ENCODE measurements around the gene GPRIN3.
"Not testable (repeated sequence)": the region's sequence is repeated elsewhere in the genome, so short reads cannot be mapped to it uniquely, and the experiment has no call there.

GPRIN3 gene

DNA sequence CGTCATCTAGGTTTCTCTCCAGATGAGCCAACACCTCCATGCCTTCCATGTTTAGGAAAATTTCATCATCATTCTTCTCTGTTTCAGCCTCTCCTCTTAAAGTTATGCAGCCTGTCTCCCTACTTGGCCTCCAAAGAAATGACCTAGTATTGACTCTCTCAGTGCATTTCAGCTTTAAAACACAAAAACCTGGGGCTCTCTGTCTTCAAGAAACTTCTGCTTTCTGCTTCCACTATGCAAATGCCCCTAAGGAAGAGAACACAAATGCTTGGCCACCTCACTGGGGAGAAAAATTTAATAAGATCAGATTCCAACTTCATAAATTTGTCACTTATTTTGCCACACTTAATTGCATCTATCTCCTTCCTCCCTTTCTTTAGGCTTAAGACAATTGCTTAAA, 93.3 kb downstream of the GPRIN3 start:
- Histone ChIP-seq H3K4me3 (ENCODE audit: low read length in 2 of 2) (no peak overlapping the region), H3K27ac (ENCODE audit: low read depth in 2 of 2, low read length in 2 of 2) (no peak overlapping the region)

DNA sequence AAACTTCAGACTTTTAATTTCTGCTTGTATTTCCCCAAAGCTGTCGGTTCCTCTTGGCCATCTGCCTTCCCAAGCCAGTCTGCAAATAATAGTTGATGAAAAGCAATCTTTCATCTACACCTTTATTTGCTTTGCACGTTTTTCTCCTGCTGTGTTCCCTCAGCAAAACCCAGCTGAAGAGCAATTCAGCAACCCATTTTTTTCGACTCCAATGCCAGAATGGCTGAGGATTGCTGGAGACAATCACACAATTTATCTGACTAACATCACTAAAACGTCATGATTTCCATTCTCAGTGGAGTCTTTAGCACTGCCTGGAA, 94.3 kb downstream of the GPRIN3 start:
- Histone ChIP-seq H3K27ac (ENCODE audit: low read depth in 2 of 2, low read length in 2 of 2) (no peak overlapping the region), H3K9me3 (ENCODE audit: control insufficient read depth in 2 of 2, low read length in 2 of 2) (peaks cover 0 to under 1% of the 10 kb centered on the region in 2 donors), H3K9ac (ENCODE audit: low read depth in 1 of 2, low read length in 2 of 2) (no peak overlapping the region), H3K36me3 (ENCODE audit: control insufficient read depth in 2 of 2, insufficient read depth in 2 of 2, low read length in 2 of 2) (no peaks in the 10 kb centered on the region), H3K4me1 (ENCODE audit: control insufficient read depth in 2 of 2, insufficient read depth in 2 of 2, low read length in 2 of 2) (peaks cover 0 to 5% of the 10 kb centered on the region in 2 donors), H3K4me3 (ENCODE audit: low read length in 2 of 2) (no peak overlapping the region), H3K27me3 (ENCODE audit: control insufficient read depth in 2 of 2, insufficient read depth in 2 of 2, low read length in 2 of 2) (no peaks in the 10 kb centered on the region)

More for the DNA sequence above, 93.3 kb downstream of the GPRIN3 start:
- no peaks in the 10 kb centered on the region for H3K27me3 ChIP-seq (ENCODE audit: control insufficient read depth in 2 of 2, insufficient read depth in 2 of 2, low read length in 2 of 2)
- H3K36me3 ChIP-seq (ENCODE audit: control insufficient read depth in 2 of 2, insufficient read depth in 2 of 2, low read length in 2 of 2): no peaks in the 10 kb centered on the region
- H3K9me3 ChIP-seq (ENCODE audit: control insufficient read depth in 2 of 2, low read length in 2 of 2): no peaks in the 10 kb centered on the region
- peaks cover 0 to 5% of the 10 kb centered on the region in 2 donors for H3K4me1 ChIP-seq (ENCODE audit: control insufficient read depth in 2 of 2, insufficient read depth in 2 of 2, low read length in 2 of 2)
- H3K9ac ChIP-seq (ENCODE audit: low read depth in 1 of 2, low read length in 2 of 2): no peak overlapping the region

DNA sequence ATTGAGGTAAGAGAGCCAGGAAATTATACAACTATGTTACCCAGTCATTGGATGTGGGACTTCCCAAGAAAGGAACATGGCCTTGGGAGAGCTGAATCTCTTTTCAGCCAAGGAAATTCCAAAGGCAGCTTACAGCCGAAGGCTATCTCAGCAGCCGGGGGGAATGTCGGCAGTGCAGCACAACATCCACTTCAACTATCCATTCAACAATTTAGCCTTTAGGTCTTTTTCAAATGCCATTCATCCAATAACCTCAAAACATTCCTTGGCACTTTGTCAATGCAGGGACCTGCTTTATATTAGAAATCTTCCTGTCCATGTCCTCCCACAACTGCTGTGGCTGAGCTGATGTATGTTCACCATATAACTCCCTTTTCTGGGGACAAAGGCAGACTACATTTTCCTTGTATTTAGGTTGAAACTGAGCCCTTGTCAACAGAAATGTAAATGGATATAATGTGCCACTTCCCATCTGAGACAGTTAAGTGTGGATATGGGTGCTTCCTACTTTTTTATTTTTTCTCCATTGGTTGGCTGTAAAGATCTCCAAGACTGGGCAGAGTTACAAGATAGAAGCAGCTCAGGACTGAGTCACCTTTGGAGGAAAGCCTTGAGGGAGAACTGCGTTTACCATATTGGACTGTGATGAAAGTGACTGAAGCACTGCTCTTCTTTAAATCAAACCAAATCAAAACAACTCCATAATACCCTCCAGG, 94.8 kb downstream of the GPRIN3 start:
- H3K27ac ChIP-seq (ENCODE audit: low read depth in 2 of 2, low read length in 2 of 2): no peak overlapping the region
- H3K27me3 ChIP-seq (ENCODE audit: control insufficient read depth in 2 of 2, insufficient read depth in 2 of 2, low read length in 2 of 2): no peaks in the 10 kb centered on the region
- H3K36me3 ChIP-seq (ENCODE audit: control insufficient read depth in 2 of 2, insufficient read depth in 2 of 2, low read length in 2 of 2): no peaks in the 10 kb centered on the region
- H3K9me3 ChIP-seq (ENCODE audit: control insufficient read depth in 2 of 2, low read length in 2 of 2): peaks cover 0 to 3% of the 10 kb centered on the region in 2 donors
- H3K9ac ChIP-seq (ENCODE audit: low read depth in 1 of 2, low read length in 2 of 2): no peak overlapping the region
- H3K4me1 ChIP-seq (ENCODE audit: control insufficient read depth in 2 of 2, insufficient read depth in 2 of 2, low read length in 2 of 2): peaks cover 0 to 5% of the 10 kb centered on the region in 2 donors
- no peak overlapping the region for H3K4me3 ChIP-seq (ENCODE audit: low read length in 2 of 2)

DNA sequence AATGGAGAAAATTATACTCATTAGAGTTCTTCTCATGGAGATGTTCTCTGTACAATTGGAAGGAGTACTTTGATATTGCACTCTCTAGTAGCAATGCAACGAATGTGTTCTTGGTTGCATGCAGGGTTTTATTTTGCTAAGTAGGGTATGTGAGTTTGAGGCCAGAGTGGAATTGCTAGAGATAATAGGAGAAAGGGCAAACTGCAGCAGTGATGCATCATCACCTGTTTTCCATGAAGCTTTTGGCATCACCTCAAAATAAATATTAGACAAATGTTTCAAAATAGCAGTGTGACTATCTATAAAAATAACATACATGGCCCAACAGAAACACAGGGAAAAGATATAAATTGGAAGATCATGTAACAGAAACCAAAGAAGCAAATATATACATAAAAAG, 103.0 kb downstream of the GPRIN3 start:
- H3K4me1 ChIP-seq (ENCODE audit: control insufficient read depth in 2 of 2, insufficient read depth in 2 of 2, low read length in 2 of 2): no peaks in the 10 kb centered on the region
- no peak overlapping the region for H3K27ac ChIP-seq (ENCODE audit: low read depth in 2 of 2, low read length in 2 of 2)
- H3K36me3 ChIP-seq (ENCODE audit: control insufficient read depth in 2 of 2, insufficient read depth in 2 of 2, low read length in 2 of 2): no peaks in the 10 kb centered on the region
- peaks cover 0 to 3% of the 10 kb centered on the region in 2 donors for H3K9me3 ChIP-seq (ENCODE audit: control insufficient read depth in 2 of 2, low read length in 2 of 2)
- no peaks in the 10 kb centered on the region for H3K27me3 ChIP-seq (ENCODE audit: control insufficient read depth in 2 of 2, insufficient read depth in 2 of 2, low read length in 2 of 2)
- H3K4me3 ChIP-seq (ENCODE audit: low read length in 2 of 2): no peak overlapping the region
- H3K9ac ChIP-seq (ENCODE audit: low read depth in 1 of 2, low read length in 2 of 2): no peak overlapping the region

DNA sequence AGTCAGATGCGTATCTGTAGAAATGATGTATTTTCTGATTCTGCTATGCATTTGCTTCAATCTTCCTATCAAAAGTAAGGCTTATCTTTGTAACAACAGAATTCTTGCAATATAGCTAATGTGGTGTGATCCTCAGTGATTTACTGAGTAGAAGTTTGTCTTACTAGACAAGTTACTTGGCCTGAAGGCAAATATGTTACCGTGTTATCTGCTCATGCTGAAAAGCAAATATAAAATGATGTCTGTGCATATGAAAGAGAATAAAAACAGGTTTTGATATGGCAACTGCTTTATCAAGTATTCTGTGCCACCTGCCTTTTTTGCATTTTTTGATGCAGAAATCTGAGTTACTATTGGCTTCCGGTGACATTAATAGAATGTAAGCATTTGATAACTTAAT, 103.7 kb downstream of the GPRIN3 start:
- Histone ChIP-seq H3K36me3 (ENCODE audit: control insufficient read depth in 2 of 2, insufficient read depth in 2 of 2, low read length in 2 of 2) (no peaks in the 10 kb centered on the region), H3K4me1 (ENCODE audit: control insufficient read depth in 2 of 2, insufficient read depth in 2 of 2, low read length in 2 of 2) (no peaks in the 10 kb centered on the region), H3K9ac (ENCODE audit: low read depth in 1 of 2, low read length in 2 of 2) (no peak overlapping the region), H3K4me3 (ENCODE audit: low read length in 2 of 2) (no peak overlapping the region), H3K27ac (ENCODE audit: low read depth in 2 of 2, low read length in 2 of 2) (no peak overlapping the region), H3K9me3 (ENCODE audit: control insufficient read depth in 2 of 2, low read length in 2 of 2) (peaks cover 0 to 3% of the 10 kb centered on the region in 2 donors), H3K27me3 (ENCODE audit: control insufficient read depth in 2 of 2, insufficient read depth in 2 of 2, low read length in 2 of 2) (no peaks in the 10 kb centered on the region)

DNA sequence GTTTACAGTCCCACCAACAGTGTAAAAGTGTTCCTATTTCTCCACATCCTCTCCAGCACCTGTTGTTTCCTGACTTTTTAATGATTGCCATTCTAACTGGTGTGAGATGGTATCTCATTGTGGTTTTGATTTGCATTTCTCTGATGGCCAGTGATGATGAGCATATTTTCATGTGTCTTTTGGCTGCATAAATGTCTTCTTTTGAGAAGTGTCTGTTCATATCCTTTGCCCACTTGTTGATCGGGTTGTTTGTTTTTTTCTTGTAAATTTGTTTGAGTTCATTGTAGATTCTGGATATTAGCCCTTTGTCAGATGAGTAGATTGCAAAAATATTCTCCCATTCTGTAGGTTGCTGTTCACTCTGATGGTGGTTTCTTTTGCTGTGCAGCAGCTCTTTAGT, 108.2 kb downstream of the GPRIN3 start:
- not testable (repeated sequence) for H3K9me3 ChIP-seq (ENCODE audit: control insufficient read depth in 2 of 2, low read length in 2 of 2); H3K9ac ChIP-seq (ENCODE audit: low read depth in 1 of 2, low read length in 2 of 2); H3K36me3 ChIP-seq (ENCODE audit: control insufficient read depth in 2 of 2, insufficient read depth in 2 of 2, low read length in 2 of 2); H3K27me3 ChIP-seq (ENCODE audit: control insufficient read depth in 2 of 2, insufficient read depth in 2 of 2, low read length in 2 of 2); H3K27ac ChIP-seq (ENCODE audit: low read depth in 2 of 2, low read length in 2 of 2); H3K4me1 ChIP-seq (ENCODE audit: control insufficient read depth in 2 of 2, insufficient read depth in 2 of 2, low read length in 2 of 2); H3K4me3 ChIP-seq (ENCODE audit: low read length in 2 of 2)

DNA sequence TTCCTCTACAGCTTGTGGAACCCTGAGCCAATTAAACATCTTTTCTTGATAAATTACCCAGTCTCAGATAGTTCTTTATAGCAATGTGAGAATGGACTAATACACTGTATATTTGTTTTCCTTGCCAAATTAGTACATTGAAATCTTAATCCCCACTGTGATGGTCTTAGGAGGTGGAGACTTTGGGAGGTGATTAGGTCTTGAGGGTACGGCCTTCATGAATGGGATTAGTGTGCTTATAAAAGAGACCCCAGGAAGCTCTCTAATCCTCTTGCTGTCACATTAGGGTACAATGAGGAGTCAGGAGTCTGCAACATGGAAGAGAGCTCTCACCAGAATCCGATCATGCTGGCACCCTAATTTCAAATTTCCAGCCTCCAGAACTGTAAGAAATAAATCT, 109.7 kb downstream of the GPRIN3 start:
- no peaks in the 10 kb centered on the region for H3K27me3 ChIP-seq (ENCODE audit: control insufficient read depth in 2 of 2, insufficient read depth in 2 of 2, low read length in 2 of 2)
- no peaks in the 10 kb centered on the region for H3K9me3 ChIP-seq (ENCODE audit: control insufficient read depth in 2 of 2, low read length in 2 of 2)
- H3K27ac ChIP-seq (ENCODE audit: low read depth in 2 of 2, low read length in 2 of 2): no peak overlapping the region
- H3K9ac ChIP-seq (ENCODE audit: low read depth in 1 of 2, low read length in 2 of 2): no peak overlapping the region
- H3K36me3 ChIP-seq (ENCODE audit: control insufficient read depth in 2 of 2, insufficient read depth in 2 of 2, low read length in 2 of 2): no peaks in the 10 kb centered on the region
- H3K4me1 ChIP-seq (ENCODE audit: control insufficient read depth in 2 of 2, insufficient read depth in 2 of 2, low read length in 2 of 2): peaks cover 0 to 12% of the 10 kb centered on the region in 2 donors
- no peak overlapping the region for H3K4me3 ChIP-seq (ENCODE audit: low read length in 2 of 2)

DNA sequence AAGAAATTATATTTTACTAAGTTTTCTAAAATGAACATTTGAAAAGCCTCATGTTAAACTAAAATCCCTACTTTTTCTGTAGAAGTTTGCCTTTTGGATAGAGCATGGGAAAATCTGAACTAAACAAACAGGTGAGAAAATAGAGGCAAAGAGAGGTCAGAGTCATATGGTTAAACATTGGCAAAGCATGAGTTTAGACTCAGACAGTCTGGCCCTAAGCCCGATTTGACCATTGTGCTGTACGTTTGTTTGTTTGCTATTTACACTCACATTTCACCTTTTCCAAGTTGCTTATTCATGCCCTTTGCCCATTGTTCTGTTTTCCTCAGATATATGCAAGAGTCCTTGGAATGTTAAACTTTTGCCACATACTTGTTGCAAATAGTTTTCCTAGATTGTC, 110.9 kb downstream of the GPRIN3 start:
- Histone ChIP-seq H3K9me3 (ENCODE audit: control insufficient read depth in 2 of 2, low read length in 2 of 2) (no peaks in the 10 kb centered on the region), H3K27ac (ENCODE audit: low read depth in 2 of 2, low read length in 2 of 2) (peak overlapping the region in 1 of 2 donors; percentile 22), H3K9ac (ENCODE audit: low read depth in 1 of 2, low read length in 2 of 2) (no peak overlapping the region), H3K4me3 (ENCODE audit: low read length in 2 of 2) (no peak overlapping the region), H3K27me3 (ENCODE audit: control insufficient read depth in 2 of 2, insufficient read depth in 2 of 2, low read length in 2 of 2) (no peaks in the 10 kb centered on the region), H3K4me1 (ENCODE audit: control insufficient read depth in 2 of 2, insufficient read depth in 2 of 2, low read length in 2 of 2) (peaks cover 0 to 12% of the 10 kb centered on the region in 2 donors), H3K36me3 (ENCODE audit: control insufficient read depth in 2 of 2, insufficient read depth in 2 of 2, low read length in 2 of 2) (no peaks in the 10 kb centered on the region)

DNA sequence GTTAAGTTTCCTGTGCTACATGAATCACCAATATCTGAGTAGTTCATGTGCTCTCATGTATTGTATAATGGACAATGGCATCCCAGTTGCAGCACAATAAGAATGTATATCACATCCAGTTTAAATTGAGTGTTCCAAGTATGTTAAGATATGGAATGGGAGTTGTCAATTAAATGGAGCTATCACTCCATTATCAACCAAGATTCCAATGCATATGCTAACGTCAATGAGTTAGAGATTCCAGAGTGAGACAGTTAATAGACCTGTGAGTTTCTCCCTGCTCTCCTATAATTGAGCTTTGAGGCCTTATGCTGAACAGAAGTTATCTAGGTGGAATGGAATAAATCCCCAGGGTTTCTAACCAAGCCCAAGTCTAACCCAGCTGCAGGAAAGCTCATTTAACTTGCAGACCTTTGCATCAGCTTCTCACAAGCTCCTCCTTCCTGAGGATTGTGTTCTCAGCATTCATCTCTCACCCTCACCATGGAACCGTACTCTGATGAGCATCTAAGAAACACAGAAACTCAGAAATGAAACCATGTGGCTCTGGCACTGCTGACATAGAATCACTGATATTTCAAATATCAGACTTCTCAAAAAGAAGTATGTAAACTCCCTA, 111.4 kb downstream of the GPRIN3 start:
- Histone ChIP-seq H3K9ac (ENCODE audit: low read depth in 1 of 2, low read length in 2 of 2) (no peak overlapping the region), H3K27ac (ENCODE audit: low read depth in 2 of 2, low read length in 2 of 2) (peak overlapping the region in 1 of 2 donors; percentile 22), H3K9me3 (ENCODE audit: control insufficient read depth in 2 of 2, low read length in 2 of 2) (no peaks in the 10 kb centered on the region), H3K27me3 (ENCODE audit: control insufficient read depth in 2 of 2, insufficient read depth in 2 of 2, low read length in 2 of 2) (no peaks in the 10 kb centered on the region), H3K4me1 (ENCODE audit: control insufficient read depth in 2 of 2, insufficient read depth in 2 of 2, low read length in 2 of 2) (peaks cover 0 to 12% of the 10 kb centered on the region in 2 donors), H3K36me3 (ENCODE audit: control insufficient read depth in 2 of 2, insufficient read depth in 2 of 2, low read length in 2 of 2) (no peaks in the 10 kb centered on the region), H3K4me3 (ENCODE audit: low read length in 2 of 2) (no peak overlapping the region)

DNA sequence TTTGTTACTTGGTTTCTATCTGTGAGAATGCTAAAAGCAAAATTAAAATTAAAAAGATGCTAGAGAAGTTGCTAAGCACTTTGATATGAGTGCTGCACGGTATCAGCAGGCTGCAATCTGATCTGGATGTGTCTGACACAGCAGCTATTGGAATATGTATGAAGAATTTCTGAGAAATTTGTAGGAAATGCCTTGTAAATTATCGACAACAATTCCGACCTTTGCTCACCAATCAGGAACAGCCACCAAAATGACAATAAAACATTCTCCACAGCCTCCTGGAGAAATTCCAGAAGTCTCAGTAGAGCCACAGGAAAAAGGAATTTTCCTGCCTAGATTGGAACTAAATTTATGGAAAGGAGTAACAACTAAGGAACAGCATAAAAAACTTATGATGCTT, 113.8 kb downstream of the GPRIN3 start:
- Histone ChIP-seq H3K4me1 (ENCODE audit: control insufficient read depth in 2 of 2, insufficient read depth in 2 of 2, low read length in 2 of 2) (peaks cover 0 to 12% of the 10 kb centered on the region in 2 donors), H3K27me3 (ENCODE audit: control insufficient read depth in 2 of 2, insufficient read depth in 2 of 2, low read length in 2 of 2) (no peaks in the 10 kb centered on the region), H3K36me3 (ENCODE audit: control insufficient read depth in 2 of 2, insufficient read depth in 2 of 2, low read length in 2 of 2) (no peaks in the 10 kb centered on the region), H3K9ac (ENCODE audit: low read depth in 1 of 2, low read length in 2 of 2) (no peak overlapping the region), H3K4me3 (ENCODE audit: low read length in 2 of 2) (no peak overlapping the region), H3K27ac (ENCODE audit: low read depth in 2 of 2, low read length in 2 of 2) (no peak overlapping the region), H3K9me3 (ENCODE audit: control insufficient read depth in 2 of 2, low read length in 2 of 2) (no peaks in the 10 kb centered on the region)

Measured in mucosa of rectum (tissue), 2 donors.